Hematopoietic multipotent progenitor cell treated with erythropoietin and hydrocortisone succinate and interleukin-3 and kit ligand, for 8 days (in vitro differentiated cells): ENCODE results near the gene ZNF564.
"Not testable (repeated sequence)": the region's sequence is repeated elsewhere in the genome, so short reads cannot be mapped to it uniquely, and the experiment has no call there.

Experiments used
- DNase-seq: peaks from one replicate; pipeline ENCODE4 v3.0.0-alpha.2; 2015

ZNF564 gene

DNA sequence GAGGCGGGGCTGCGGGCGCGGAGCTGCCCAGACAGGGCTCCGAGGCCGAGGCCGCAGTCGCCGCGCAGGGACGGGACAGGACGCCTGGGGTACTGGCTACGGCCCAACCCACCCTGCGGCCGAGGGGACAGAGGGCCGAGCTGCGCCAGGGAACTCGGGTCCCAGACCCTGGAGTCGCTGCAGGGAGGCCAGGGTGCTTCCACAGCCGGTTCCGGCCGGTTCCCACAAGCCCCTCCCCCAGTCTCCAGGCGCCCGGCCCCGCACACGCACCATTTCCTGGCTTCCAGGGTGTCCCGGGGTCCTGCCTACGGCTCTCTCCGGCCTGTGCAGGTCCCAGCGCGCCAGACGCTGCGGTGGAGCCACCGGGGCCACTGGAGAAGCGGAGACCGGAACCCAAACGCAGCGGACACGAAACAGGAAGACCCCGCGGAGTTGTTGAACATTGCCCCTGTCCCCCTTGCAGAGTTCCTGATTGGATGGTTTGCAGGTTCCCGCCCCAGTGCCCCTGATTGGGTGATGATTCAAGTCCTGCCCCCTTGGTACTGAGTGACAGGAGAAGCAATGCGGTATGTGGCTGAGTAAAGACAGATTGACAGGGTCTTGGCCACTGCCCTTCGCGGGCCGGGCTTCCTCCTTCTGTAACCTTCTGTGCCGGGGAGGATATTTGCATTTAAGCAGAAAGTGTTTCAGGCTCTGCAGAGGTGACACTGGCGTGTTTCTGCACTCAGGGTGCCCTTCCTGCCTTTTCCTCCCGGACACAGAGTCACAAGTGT is at the start of gene ZNF564:
Gene ZNF564 (minus strand): TSS at position 423 of the 773 bp plus-strand sequence. CDS start 150 bp downstream, at position 273.
- DNase-seq = peak; percentile 99

DNA sequence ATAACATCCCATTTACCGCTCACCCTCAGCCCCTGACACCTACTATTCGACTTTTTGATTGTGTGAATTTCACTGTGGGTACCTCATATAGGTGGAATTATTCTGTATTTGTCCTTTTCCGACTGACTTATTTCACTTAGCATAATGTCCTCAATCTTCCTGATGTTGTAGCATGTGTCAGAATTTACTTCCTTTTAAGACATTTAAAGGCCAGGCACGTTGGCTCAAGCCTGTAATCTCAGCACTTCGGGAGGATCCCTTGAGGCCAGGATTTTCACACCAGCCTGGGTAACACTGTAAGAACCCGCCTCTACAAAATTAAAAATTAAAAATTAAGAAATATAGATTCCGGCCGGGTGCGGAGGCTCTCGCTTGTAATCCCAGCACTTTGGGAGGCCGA is 46.3 kb upstream of the ZNF564 start:
- DNase-seq = no peak

DNA sequence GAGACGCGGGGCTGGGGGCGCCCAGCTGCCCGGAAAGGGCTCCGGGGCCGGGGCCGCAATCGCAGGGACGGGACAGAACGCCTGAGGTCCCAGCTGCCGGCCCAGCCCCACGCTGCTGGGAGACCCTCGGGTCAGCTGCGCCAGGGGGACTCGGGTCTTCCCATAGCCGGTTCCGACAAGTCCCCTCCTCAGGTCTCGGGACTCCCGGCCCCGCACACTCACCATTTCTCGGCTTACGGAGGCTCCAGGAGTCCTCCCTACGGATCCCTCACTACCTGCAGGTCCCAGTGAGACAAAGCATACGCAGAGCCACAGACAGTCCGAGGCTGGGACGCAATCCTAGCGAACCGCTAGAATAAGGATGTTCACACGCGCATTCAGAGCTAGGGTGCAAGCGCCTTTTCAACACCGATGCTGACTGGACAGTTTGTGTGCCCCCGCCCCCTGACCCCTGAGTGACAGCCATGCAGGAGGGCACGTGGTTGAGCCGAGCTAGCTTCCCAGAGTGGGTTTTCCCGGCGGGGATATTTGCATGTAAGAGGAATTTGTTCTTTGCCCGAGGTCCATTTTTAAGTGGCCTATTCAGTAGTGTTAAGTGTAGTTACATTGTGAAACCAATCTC is 45.8 kb upstream of the ZNF564 start:
- DNase-seq = no peak

DNA sequence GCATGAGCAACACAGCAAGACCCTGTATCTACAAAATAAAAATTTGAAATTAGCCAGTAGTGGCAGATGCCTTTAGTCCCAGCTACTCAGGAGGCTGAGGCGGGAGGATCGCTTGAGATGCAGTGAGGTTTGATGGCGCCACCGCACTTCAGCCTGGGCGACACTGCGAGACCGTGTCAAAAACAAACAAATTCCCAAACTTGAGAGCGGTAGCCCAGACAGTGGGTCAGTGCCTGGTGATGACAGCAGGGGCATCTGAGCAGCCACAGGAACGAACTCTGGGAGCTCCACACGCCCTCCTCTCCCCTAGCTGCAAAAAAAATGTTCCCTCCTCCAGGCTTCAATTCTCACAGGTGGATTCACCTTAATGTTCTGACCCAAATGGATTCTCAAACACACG is 45.2 kb upstream of the ZNF564 start:
- DNase-seq = no peak

DNA sequence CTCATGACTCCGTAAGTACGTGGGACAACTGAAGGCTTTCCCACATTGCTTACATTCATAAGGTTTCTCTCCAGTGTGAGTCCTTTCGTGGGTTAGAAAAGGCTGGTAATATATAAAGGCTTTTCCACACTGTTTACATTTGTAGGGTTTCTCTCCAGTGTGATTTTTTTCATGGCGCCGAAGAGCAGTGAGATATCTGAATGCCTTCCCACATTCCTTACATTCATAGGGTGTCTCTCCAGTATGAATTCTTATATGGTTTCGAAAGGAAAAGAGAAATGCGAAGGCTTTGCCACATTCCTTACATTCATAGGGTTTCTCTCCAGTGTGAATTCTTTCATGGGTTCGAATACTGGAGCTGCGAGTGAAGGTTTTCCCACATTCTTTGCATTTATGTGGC is 29.8 kb upstream of the ZNF564 start:
- no peak for DNase-seq

DNA sequence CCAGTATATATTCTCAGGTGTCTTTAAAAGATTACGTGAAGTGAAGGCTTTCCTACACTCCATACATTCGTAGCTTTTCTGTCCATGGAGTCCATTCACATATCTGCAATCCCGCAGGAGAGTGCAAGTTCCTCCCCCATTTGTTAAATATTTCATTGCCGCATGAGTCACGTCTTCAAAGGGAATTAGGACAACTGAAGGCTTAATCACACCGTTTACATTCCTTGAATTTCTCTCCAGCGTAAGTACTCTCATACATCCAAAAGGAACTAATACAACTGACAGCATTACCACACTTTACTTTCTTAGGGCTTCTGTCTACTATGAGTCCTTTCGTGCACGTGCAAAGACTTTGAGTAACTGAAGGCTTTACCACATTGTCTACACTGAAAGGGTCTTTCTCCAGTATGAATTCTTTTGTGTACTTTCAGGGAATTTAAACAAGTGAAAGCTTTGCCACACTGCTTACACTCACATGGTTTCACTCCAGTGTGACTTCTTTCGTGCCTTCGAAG is 29.0 kb upstream of the ZNF564 start:
- no peak for DNase-seq

DNA sequence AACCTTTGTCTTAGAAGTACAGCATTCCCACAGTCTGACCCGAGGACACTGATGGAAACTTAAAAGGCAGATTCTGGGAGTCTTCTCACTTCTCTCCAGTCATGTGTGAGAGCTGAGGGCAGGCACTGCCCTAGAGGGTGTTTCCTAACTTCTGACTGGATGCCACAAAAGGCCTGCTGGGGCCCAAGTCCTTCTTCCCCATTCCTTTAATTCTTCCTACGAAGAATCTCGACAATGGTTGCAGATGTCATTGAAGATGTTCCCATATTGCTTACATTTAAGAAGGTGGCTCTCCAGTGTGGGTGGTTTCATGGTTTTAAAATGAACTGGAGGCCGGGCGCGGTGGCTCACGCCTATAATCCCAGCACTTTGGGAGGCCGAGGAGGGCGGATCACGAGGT is 27.4 kb upstream of the ZNF564 start:
- no peak for DNase-seq

DNA sequence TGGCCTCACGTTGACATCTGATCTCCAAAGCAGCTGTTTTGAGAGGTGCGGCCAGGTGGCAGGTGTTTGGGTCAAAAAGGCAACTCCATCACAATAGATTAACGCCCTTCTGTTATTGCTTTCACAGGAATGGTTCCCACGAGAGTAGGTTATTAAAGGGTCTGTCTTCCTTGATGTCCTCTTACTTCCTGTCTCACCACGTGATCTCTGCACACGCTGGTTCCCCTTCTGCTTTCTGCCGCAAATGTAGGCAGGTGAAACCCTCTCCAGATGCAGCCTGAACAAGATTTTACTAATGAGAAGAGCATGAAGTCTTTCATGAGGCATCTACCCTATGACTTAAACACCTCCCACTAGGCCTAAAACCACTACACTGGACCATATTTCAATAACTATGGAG is 22.8 kb upstream of the ZNF564 start:
- DNase-seq = no peak

DNA sequence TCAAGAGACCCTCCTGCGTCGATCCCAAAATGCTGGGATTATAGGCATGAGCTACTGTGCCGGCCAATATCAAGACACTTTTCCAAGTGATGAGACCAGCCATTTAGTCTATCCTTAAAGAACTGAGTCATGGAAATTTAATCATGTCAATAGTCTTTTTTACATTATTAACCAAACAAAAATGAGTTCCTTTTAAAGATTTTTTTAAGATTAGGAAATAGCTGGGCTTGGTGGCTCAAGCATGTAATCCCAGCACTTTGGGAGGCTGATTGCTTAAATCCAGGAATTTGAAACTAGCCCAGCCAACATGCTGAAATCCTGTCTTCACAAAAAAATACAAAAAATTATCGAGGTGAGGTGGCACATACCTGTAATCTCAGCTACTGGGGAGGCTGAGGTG is 16.7 kb upstream of the ZNF564 start:
- no peak for DNase-seq

DNA sequence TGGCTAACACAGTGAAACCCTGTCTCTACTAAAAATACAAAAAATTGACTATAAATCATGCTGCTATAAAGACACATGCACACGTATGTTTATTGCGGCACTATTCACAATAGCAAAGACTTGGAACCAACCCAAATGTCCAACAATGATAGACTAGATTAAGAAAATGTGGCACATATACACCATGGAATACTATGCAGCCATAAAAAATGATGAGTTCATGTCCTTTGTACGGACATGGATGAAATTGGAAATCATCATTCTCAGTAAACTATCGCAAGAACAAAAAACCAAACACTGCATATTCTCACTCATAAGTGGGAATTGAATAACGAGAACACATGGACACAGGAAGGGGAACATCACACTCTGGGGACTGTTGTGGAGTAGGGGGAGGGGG is 15.1 kb upstream of the ZNF564 start:
- not testable (repeated sequence) for DNase-seq

DNA sequence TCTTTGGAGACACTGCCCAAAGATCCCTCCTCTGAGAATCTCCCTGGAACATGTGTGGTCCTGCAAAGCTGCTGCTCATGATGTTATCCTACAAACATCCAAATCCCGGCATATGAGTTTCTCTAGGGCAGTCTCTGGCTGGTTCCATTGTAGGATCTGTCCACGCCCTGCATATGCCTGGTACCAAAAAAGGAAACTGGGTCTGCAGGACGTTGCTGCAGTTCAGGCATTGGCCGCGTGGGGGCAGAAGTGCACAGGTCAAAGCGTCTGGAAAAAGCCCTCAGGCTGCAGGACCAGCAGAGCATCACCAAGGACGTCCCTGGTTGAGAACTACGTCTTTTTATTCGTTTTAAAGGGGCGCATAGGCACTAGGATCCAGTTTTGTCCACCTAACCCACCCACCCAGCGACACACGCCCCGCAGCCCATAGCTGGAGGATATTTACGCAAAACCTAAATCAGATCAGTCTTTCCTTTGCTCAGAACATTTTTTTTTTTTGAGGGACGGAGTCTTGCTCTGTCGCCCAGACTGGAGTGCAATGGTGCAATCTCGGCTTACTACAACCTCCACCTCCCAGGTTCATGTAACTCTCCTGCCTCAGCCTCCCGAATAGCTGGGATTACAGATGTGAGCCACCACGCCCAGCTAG is 12.9 kb upstream of the ZNF564 start:
- peak; percentile 82 for DNase-seq

DNA sequence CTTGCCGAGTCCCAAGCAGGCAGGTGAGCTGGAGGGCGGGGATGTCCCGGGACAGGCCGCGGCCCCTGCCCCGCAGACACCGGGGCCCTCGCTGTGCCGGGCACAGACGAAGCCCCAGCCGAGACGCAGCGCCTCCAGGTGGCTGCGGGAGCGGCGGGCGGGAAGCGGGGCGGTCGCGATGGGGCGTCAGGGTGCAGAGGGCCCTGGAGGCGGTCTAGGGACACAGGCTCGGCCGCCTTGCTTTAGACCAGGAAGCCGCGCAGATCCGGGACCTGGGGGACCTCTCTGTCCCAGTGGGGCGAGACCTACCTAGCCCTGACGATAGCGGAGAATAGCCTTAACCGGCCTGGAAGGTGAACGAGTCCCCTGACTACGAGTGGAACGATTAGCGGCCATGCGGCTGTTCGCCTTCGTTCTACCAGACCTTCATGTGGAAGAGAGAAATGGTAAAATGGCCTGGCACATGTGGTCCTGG is 4.2 kb upstream of the ZNF564 start:
- DNase-seq = no peak

DNA sequence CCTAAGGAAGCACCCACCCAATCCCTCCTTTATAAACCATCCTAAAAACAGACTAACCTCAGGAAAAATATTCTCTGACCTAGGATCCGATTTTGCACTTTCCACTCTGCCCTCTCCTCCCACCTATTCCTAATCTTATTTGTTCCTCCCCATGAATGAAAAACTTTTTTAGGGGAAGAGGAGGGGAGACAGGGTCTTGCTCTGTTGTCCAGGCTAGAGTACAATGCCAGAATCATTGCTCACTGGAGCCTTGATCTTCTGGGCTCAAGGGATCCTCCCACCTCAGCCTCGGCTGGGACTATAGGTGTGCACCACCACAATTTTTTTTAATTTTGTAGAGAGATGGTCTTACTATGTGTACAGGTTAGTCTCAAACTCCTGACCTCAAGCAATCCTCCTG is 4.4 kb downstream of the ZNF564 start:
- no peak for DNase-seq

DNA sequence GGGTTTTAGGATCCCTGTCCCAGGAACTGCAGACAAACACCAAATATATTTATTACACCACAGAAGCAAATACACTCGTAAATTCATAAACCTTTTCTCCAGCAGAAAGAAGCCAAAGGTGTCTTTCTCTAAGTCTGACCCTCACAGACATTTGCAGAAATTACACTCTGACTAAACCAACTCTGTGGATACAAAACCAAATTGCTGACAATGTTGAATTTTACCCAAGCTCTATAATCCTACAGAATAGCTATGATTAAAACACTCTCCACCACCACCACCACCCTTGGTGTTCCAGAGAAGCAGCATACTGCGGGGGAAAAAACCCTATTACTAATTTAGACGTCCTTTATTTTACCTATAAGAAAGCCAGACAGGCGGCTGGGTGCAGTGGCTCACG is 5.2 kb downstream of the ZNF564 start:
- no peak for DNase-seq

DNA sequence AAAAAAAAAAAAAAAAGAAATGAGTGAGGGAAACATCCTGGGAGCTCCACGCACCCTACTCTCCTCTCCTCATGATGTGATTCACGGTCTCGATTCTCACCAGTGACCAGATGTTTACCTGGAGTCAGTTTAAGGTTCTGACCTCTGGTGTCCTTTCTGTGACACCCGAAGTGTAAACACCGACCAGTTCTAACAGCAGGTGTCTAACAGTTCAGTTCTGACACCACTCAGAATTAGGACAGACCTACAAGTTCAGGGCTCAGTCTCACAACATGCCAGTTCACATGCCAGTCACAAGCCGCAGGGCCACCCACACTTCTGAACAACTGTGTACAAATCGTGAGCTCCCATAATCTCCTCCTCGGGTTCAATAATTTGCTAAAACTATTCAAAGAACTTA is 6.0 kb downstream of the ZNF564 start:
- DNase-seq = no peak

DNA sequence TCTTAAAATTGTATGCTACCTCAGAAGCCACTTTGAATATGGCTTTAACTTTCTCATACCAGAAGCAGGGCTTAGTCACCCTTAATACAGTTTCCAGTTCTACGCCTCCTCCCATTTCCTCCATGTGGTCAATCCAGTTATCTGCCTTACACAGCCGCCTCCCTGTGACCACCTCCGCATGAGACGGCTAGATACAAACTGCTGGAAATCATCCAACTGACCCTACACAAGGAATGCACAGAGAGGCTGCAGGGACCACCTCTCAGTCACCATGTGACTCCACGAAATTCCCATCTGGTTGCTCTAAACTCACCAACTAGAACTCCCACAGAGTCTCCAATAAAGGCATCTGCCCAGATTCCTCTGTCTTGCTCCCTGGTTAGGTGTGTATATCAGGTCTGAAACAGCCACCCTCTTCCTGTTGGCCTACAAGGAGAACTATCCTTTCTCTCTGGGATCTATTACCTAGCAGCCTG is 6.8 kb downstream of the ZNF564 start:
- peak; percentile 94 for DNase-seq

DNA sequence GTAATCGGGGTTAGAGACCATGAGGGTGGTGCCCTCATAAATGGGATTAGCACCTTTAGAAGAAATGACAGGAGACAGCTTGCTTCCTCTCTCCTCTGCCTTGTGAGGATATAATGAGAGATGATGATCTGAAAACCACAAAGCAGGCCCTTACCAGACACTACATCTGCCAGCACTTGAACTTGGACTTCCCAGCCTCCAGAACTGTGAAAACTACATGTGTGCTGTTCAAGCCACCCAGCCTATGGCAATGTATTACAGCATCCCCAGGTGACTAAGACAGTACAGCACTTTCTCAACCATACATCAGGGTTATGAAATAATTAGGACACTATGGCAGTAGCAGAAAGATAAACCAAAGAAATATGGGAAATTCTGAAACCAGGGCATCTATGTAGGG is 7.4 kb downstream of the ZNF564 start:
- DNase-seq = peak; percentile 62

DNA sequence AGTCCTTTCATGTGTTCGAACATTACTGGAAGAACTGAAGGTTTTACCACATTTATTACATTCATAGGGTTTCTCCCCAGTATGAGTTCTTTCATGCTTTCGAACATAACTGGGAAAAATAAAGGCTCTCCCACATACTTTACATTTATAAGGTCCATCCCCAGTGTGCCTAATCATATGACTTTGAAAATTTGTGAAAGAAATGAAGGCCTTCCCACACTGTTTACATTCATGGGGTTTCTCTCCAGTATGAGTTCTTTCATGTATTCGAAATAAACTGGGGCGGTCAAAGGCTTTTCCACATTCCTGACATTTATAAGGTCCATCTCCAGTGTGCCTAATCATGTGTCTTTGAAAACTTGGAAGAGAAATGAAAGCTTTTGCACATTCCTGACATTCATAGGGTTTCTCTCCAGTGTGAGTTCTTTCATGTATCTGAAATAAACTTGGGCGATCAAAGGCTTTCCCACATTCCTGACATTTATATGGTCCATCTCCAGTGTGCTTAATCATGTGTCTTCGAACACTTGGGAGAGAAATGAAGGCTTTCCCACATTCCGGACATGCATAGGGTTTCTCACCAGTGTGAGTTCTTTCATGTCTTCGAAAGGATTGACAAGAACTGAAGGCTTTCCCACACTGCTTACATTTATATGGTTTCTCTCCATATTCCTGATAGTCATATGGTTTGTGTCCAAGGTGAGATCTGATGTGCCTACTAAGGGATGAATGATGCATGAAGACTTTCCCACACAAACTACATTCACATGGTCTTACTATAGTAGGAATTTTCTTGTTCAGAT is 24.0 kb downstream of the ZNF564 start:
- no peak for DNase-seq

DNA sequence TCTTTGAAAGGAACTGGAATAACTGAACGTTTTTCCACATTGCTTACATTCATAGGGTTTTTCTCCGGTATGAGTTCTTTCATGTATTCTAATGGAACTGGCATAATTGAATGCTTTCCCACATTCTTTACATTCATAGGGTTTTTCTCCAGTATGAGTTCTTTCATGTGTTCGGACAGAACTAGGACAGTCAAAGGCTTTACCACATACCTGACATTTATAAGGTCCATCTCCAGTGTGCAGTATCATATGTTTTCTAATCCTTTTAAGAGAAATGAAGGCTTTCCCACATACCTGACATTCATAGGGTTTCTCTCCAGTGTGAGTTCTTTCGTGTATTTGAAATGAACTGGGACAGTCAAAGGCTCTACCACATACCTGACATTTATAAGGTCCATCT is 24.7 kb downstream of the ZNF564 start:
- peak; percentile 0 for DNase-seq

DNA sequence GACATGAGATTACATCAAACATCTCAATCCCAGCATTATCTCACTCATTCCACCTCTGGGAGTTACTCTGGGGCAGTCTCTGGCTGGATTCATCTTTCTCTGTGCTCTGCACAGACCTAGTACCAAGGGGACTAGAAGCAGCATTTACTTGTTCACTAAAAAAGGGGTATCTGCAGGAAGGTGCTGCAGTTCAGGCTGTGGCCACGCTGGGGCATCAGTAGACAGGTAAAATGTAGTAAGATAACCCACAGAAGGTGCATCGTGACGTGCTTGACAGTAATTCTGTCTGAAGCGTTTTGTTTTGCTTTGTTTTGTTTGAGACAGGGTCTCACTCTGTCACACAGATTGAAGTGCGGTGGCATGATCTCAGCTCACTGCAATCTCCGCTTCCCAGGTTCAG is 29.3 kb downstream of the ZNF564 start:
- no peak for DNase-seq

DNA sequence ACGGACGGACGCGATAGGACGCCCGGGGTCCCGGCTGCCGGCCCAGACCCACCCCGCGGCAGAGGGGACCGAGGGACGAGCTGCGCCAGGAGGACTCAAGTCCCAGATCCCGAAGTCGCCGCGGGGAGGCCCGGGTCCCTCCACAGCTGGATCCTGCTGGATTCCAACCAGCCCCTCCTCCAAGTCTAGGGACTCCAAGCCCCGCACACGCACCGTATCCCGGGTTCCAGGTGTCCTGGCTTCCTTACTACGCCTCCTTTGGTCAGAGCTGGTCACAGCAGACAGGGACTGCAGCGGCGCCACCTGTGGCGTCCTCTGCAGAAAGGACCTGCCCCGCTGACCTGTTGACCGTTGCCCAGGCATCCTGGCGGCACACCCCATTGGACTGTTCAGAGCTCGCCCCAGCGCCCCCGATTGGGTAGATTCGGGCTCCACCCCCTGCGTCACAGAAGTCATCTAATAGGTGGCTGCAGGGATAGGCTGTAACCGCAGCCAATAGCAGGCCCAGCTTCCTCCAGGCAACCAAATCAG is 37.7 kb downstream of the ZNF564 start:
- DNase-seq = no peak

DNA sequence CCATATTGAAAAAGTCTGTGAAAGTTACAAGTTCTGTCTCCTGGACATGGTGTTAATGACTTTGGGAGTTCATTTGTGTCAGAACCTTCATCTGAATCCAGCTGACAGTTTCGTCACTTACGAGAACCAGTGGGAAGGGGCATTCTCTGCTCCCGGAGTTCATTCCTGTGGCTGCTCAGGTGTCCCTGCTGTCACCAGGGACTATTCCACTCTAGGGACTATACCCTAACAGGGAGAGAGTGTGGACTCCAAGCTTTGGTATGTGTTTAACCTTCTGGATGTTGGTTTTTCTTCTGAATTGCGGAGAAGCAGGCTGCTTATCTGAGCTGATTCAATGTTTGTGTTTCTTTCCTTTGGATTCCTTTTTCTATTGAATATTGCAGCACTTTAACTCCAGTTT is 54.2 kb downstream of the ZNF564 start:
- no peak for DNase-seq

DNA sequence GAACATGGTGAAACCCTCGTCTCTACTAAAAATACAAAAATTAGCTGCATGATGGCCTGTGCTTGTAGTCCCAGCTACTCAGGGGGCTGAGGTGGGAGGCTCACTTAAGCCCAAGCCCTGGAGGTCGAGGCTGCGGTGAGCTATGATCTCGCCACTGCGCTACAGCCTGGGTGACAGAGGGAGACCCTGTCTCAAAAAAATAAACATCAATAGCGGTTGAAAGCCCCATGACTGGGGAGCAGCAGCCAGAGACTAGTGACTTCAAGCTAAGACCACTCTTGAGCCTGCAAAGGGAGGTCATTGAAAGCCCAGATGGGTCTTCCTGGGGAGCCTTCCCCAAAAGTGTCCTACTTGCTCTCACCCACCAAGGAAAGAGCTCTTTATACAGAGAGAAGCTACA is 54.8 kb downstream of the ZNF564 start:
- no peak for DNase-seq
